T-helper 1 cell treated with Interleukin-12 subunit alpha and Interleukin-12 subunit beta and Interleukin-4 antibody, amounts not matched to agents 30 μg/mL and 1 μg/mL, for 36 hours (primary cell): ENCODE data around the gene PTPN13.

Experiments
- H3K27ac Mint-ChIP-seq: one replicate; pipeline ENCODE4 v1.8.0; 2021; ENCODE audit warnings: mild to moderate bottlenecking, mixed read lengths
- H3K27me3 Mint-ChIP-seq: one replicate; pipeline ENCODE4 v1.8.0; 2021; ENCODE audit warnings: low read depth, mixed read lengths
- H3K36me3 Mint-ChIP-seq: one replicate; pipeline ENCODE4 v1.8.0; 2021; ENCODE audit warnings: low read depth, mixed read lengths
- H3K4me1 Mint-ChIP-seq: one replicate; pipeline ENCODE4 v1.8.0; 2021; ENCODE audit warnings: low read depth, mixed read lengths
- H3K4me3 Mint-ChIP-seq: one replicate; pipeline ENCODE4 v1.8.0; 2021; ENCODE audit warnings: mild to moderate bottlenecking, moderate library complexity, mixed read lengths
- H3K9me3 Mint-ChIP-seq: one replicate; pipeline ENCODE4 v1.8.0; 2021; ENCODE audit warnings: mixed read lengths

The PTPN13 gene

GRCh38 chr4:86755388-86755787, 161.3 kb downstream of the PTPN13 start:
- peaks cover 10% of the 10 kb centered on the region for H3K27me3 Mint-ChIP-seq
- H3K27ac Mint-ChIP-seq: no peak overlapping the region
- no peaks in the 10 kb centered on the region for H3K9me3 Mint-ChIP-seq
- H3K36me3 Mint-ChIP-seq: no peaks in the 10 kb centered on the region
- no peak overlapping the region for H3K4me3 Mint-ChIP-seq
- H3K4me1 Mint-ChIP-seq: no peaks in the 10 kb centered on the region

- Mint-ChIP-seq H3K27me3 (peaks cover 13% of the 10 kb centered on the region), H3K4me3 (no peak overlapping the region), H3K36me3 (no peaks in the 10 kb centered on the region), H3K9me3 (no peaks in the 10 kb centered on the region), H3K4me1 (no peaks in the 10 kb centered on the region), H3K27ac (no peak overlapping the region)
These were observed 163.4 kb downstream of the PTPN13 start for GRCh38 chr4:86757468-86757867.

- H3K4me3 Mint-ChIP-seq: no peak overlapping the region
- peaks cover 13% of the 10 kb centered on the region for H3K27me3 Mint-ChIP-seq
- no peaks in the 10 kb centered on the region for H3K36me3 Mint-ChIP-seq
- no peaks in the 10 kb centered on the region for H3K9me3 Mint-ChIP-seq
- H3K4me1 Mint-ChIP-seq: no peaks in the 10 kb centered on the region
- H3K27ac Mint-ChIP-seq: no peak overlapping the region
These were observed 165.2 kb downstream of the PTPN13 start for GRCh38 chr4:86759298-86759697.

GRCh38 chr4:86762649-86763048, 168.5 kb downstream of the PTPN13 start:
- Mint-ChIP-seq H3K27me3 (peaks cover 4% of the 10 kb centered on the region), H3K36me3 (no peaks in the 10 kb centered on the region), H3K27ac (no peak overlapping the region), H3K9me3 (no peaks in the 10 kb centered on the region), H3K4me1 (no peaks in the 10 kb centered on the region), H3K4me3 (no peak overlapping the region)

GRCh38 chr4:86769794-86770193, 175.7 kb downstream of the PTPN13 start:
- Mint-ChIP-seq H3K36me3 (peaks cover 2% of the 10 kb centered on the region), H3K27ac (no peak overlapping the region), H3K27me3 (peaks cover 4% of the 10 kb centered on the region), H3K9me3 (no peaks in the 10 kb centered on the region), H3K4me1 (no peaks in the 10 kb centered on the region), H3K4me3 (no peak overlapping the region)

- Mint-ChIP-seq H3K36me3 (peaks cover 2% of the 10 kb centered on the region), H3K27ac (no peak overlapping the region), H3K27me3 (peaks cover 5% of the 10 kb centered on the region), H3K9me3 (no peaks in the 10 kb centered on the region), H3K4me3 (no peak overlapping the region), H3K4me1 (no peaks in the 10 kb centered on the region)
These were observed 177.0 kb downstream of the PTPN13 start for GRCh38 chr4:86771141-86771540.

- Mint-ChIP-seq H3K4me3 (no peak overlapping the region), H3K27ac (no peak overlapping the region), H3K4me1 (no peaks in the 10 kb centered on the region), H3K9me3 (no peaks in the 10 kb centered on the region), H3K36me3 (no peaks in the 10 kb centered on the region), H3K27me3 (peaks cover 4% of the 10 kb centered on the region)
These were observed 180.9 kb downstream of the PTPN13 start for GRCh38 chr4:86775061-86775460.

GRCh38 chr4:86778175-86778574, 184.1 kb downstream of the PTPN13 start:
- H3K4me1 Mint-ChIP-seq: no peaks in the 10 kb centered on the region
- no peaks in the 10 kb centered on the region for H3K9me3 Mint-ChIP-seq
- H3K4me3 Mint-ChIP-seq: no peak overlapping the region
- H3K27me3 Mint-ChIP-seq: peaks cover 4% of the 10 kb centered on the region
- no peaks in the 10 kb centered on the region for H3K36me3 Mint-ChIP-seq
- H3K27ac Mint-ChIP-seq: no peak overlapping the region

- Mint-ChIP-seq H3K4me3 (no peak overlapping the region), H3K36me3 (no peaks in the 10 kb centered on the region), H3K4me1 (no peaks in the 10 kb centered on the region), H3K9me3 (no peaks in the 10 kb centered on the region), H3K27me3 (peaks cover 4% of the 10 kb centered on the region), H3K27ac (no peak overlapping the region)
These were observed 194.7 kb downstream of the PTPN13 start for GRCh38 chr4:86788826-86789225.

GRCh38 chr4:86791126-86791525, 197.0 kb downstream of the PTPN13 start:
- no peaks in the 10 kb centered on the region for H3K36me3 Mint-ChIP-seq
- no peak overlapping the region for H3K4me3 Mint-ChIP-seq
- H3K4me1 Mint-ChIP-seq: no peaks in the 10 kb centered on the region
- H3K27ac Mint-ChIP-seq: no peak overlapping the region
- no peaks in the 10 kb centered on the region for H3K27me3 Mint-ChIP-seq
- H3K9me3 Mint-ChIP-seq: no peaks in the 10 kb centered on the region

GRCh38 chr4:86809809-86810208, 215.7 kb downstream of the PTPN13 start:
- no peaks in the 10 kb centered on the region for H3K36me3 Mint-ChIP-seq
- H3K9me3 Mint-ChIP-seq: no peaks in the 10 kb centered on the region
- no peaks in the 10 kb centered on the region for H3K4me1 Mint-ChIP-seq
- H3K4me3 Mint-ChIP-seq: no peak overlapping the region
- no peak overlapping the region for H3K27ac Mint-ChIP-seq
- no peaks in the 10 kb centered on the region for H3K27me3 Mint-ChIP-seq

GRCh38 chr4:86810847-86811246, 216.7 kb downstream of the PTPN13 start:
- no peaks in the 10 kb centered on the region for H3K36me3 Mint-ChIP-seq
- H3K9me3 Mint-ChIP-seq: peaks cover 7% of the 10 kb centered on the region
- no peaks in the 10 kb centered on the region for H3K27me3 Mint-ChIP-seq
- no peak overlapping the region for H3K27ac Mint-ChIP-seq
- H3K4me1 Mint-ChIP-seq: no peaks in the 10 kb centered on the region
- H3K4me3 Mint-ChIP-seq: no peak overlapping the region

- Mint-ChIP-seq H3K27ac (no peak overlapping the region), H3K36me3 (no peaks in the 10 kb centered on the region), H3K27me3 (no peaks in the 10 kb centered on the region)
These were observed 221.5 kb downstream of the PTPN13 start for GRCh38 chr4:86815653-86816052.

GRCh38 chr4:86816501-86817273, 222.6 kb downstream of the PTPN13 start:
- Mint-ChIP-seq H3K4me1 (no peaks in the 10 kb centered on the region), H3K27ac (no peak overlapping the region), H3K36me3 (no peaks in the 10 kb centered on the region), H3K27me3 (no peaks in the 10 kb centered on the region), H3K9me3 (peaks cover 12% of the 10 kb centered on the region), H3K4me3 (no peak overlapping the region)

More at GRCh38 chr4:86815653-86816052, 221.5 kb downstream of the PTPN13 start:
- no peaks in the 10 kb centered on the region for H3K4me1 Mint-ChIP-seq
- H3K9me3 Mint-ChIP-seq: peaks cover 12% of the 10 kb centered on the region
- H3K4me3 Mint-ChIP-seq: no peak overlapping the region

GRCh38 chr4:86818211-86818610, 224.1 kb downstream of the PTPN13 start:
- Mint-ChIP-seq H3K27me3 (no peaks in the 10 kb centered on the region), H3K4me1 (no peaks in the 10 kb centered on the region), H3K36me3 (no peaks in the 10 kb centered on the region), H3K27ac (no peak overlapping the region), H3K4me3 (no peak overlapping the region), H3K9me3 (peaks cover 12% of the 10 kb centered on the region)
